HEK293 (cell line): ENCODE data around the gene LMTK3.

Experiments
- CTCF ChIP-seq: fragments of 450-650 bp; formaldehyde crosslinking; IDR thresholded peaks from 2 replicates; pipeline ENCODE4 v1.5.1; 2016; ENCODE audit warnings: missing biosample characterization, missing genetic modification characterization
- HOXA7 ChIP-seq: sonication (generic); formaldehyde crosslinking; IDR thresholded peaks from 2 replicates; pipeline ENCODE4 v1.8.1; 2022; ENCODE audit warnings: missing genetic modification reagents, borderline replicate concordance
- ZBTB1 ChIP-seq: fragments of 450-650 bp; formaldehyde crosslinking; IDR thresholded peaks from 2 replicates; pipeline ENCODE4 v1.5.1; 2016; ENCODE audit warnings: missing biosample characterization, missing genetic modification characterization
- ZBTB20 ChIP-seq: fragments of 450-650 bp; formaldehyde crosslinking; IDR thresholded peaks from 2 replicates; pipeline ENCODE4 v1.5.1; 2016; ENCODE audit warnings: missing biosample characterization, missing genetic modification characterization
- ZEB2 ChIP-seq: fragments of 450-650 bp; formaldehyde crosslinking; IDR thresholded peaks from 2 replicates; pipeline ENCODE4 v1.5.1; 2016; ENCODE audit warnings: missing biosample characterization, missing genetic modification characterization
- ZFP3 ChIP-seq: fragments of 450-650 bp; formaldehyde crosslinking; IDR thresholded peaks from 2 replicates; pipeline ENCODE4 v1.5.1; 2016; ENCODE audit warnings: low read depth, missing biosample characterization, missing genetic modification characterization
- ZNF155 ChIP-seq: fragments of 450-650 bp; formaldehyde crosslinking; IDR thresholded peaks from 2 replicates; pipeline ENCODE4 v1.5.1; 2016; ENCODE audit warnings: missing biosample characterization, missing genetic modification characterization
- ZNF324 ChIP-seq: fragments of 450-650 bp; formaldehyde crosslinking; IDR thresholded peaks from 2 replicates; pipeline ENCODE4 v1.5.1; 2016; ENCODE audit warnings: missing biosample characterization, missing genetic modification characterization
- ZNF423 ChIP-seq: fragments of 450-650 bp; formaldehyde crosslinking; IDR thresholded peaks from 2 replicates; pipeline ENCODE4 v1.5.1; 2016; ENCODE audit warnings: missing biosample characterization, missing genetic modification characterization
- ZNF530 ChIP-seq: fragments of 450-650 bp; formaldehyde crosslinking; IDR thresholded peaks from 2 replicates; pipeline ENCODE4 v1.5.1; 2016; ENCODE audit warnings: low read depth, missing biosample characterization, missing genetic modification characterization
- ZNF610 ChIP-seq: fragments of 450-650 bp; formaldehyde crosslinking; IDR thresholded peaks from 2 replicates; pipeline ENCODE4 v1.5.1; 2016; ENCODE audit warnings: missing biosample characterization, missing genetic modification characterization, borderline replicate concordance
- ZNF629 ChIP-seq: fragments of 450-650 bp; formaldehyde crosslinking; IDR thresholded peaks from 2 replicates; pipeline ENCODE4 v1.5.1; 2017; ENCODE audit warnings: missing biosample characterization, missing genetic modification characterization
- TF ChIP-seq, protein P1 (sequence below): IDR thresholded peaks from 2 replicates; pipeline ENCODE4 v1.6.1; 2011; ENCODE audit warnings: mild to moderate bottlenecking, low read depth, low read length, borderline replicate concordance
- TF ChIP-seq, protein P2 (sequence below): fragments of 450-650 bp; formaldehyde crosslinking; IDR thresholded peaks from 2 replicates; pipeline ENCODE4 v1.5.1; 2016; ENCODE audit warnings: missing biosample characterization, missing genetic modification characterization

DNA sequence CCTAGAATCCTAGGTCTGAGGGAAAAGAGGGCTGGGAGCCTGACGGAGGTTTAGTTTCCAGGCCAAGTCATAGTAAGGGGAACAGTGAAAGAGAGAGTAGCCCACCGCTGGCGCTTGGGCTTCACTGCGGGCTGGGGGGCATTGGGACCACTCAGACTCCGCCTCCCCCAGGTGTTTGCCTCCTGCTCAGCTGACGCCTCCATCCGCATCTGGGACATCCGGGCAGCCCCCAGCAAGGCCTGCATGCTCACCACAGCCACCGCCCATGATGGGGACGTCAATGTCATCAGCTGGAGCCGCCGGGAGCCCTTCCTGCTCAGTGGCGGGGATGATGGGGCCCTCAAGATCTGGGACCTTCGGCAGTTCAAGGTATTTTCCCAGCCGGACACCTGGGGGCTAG, 60.8 kb downstream of the LMTK3 start:
- no peak for TF ChIP-seq CTCF (tag by site-specific recombination)
- TF ChIP-seq ZEB2 (tag by site-specific recombination): no peak
- no peak for TF ChIP-seq ZBTB1 (tag by site-specific recombination)
- TF ChIP-seq, protein P1, sequence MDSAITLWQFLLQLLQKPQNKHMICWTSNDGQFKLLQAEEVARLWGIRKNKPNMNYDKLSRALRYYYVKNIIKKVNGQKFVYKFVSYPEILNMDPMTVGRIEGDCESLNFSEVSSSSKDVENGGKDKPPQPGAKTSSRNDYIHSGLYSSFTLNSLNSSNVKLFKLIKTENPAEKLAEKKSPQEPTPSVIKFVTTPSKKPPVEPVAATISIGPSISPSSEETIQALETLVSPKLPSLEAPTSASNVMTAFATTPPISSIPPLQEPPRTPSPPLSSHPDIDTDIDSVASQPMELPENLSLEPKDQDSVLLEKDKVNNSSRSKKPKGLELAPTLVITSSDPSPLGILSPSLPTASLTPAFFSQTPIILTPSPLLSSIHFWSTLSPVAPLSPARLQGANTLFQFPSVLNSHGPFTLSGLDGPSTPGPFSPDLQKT: no peak
- TF ChIP-seq ZNF155 (tag by site-specific recombination): no peak
- no peak for TF ChIP-seq ZNF629 (tag by site-specific recombination)
- TF ChIP-seq, protein P2, sequence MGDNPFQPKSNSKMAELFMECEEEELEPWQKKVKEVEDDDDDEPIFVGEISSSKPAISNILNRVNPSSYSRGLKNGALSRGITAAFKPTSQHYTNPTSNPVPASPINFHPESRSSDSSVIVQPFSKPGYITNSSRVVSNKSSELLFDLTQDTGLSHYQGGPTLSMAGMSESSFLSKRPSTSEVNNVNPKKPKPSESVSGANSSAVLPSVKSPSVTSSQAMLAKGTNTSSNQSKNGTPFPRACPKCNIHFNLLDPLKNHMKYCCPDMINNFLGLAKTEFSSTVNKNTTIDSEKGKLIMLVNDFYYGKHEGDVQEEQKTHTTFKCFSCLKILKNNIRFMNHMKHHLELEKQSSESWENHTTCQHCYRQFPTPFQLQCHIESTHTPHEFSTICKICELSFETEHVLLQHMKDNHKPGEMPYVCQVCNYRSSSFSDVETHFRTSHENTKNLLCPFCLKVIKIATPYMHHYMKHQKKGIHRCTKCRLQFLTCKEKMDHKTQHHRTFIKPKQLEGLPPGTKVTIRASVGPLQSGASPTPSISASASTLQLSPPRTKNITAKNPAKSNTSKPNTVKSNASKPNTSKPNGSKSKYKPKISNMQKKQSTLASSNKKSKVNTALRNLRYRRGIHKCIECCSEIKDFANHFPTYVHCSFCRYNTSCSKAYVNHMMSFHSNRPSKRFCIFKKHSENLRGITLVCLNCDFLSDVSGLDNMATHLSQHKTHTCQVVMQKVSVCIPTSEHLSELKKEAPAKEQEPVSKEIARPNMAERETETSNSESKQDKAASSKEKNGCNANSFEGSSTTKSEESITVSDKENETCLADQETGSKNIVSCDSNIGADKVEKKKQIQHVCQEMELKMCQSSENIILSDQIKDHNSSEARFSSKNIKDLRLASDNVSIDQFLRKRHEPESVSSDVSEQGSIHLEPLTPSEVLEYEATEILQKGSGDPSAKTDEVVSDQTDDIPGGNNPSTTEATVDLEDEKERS: no peak
- no peak for TF ChIP-seq ZNF610 (tag by site-specific recombination)
- no peak for TF ChIP-seq ZNF423 (tag by site-specific recombination)
- TF ChIP-seq ZFP3 (tag by site-specific recombination): no peak
- TF ChIP-seq ZNF530 (tag by site-specific recombination): no peak
- TF ChIP-seq ZNF324 (tag by site-specific recombination): no peak
- no peak for TF ChIP-seq HOXA7
- TF ChIP-seq ZBTB20 (tag by site-specific recombination): no peak
